ENCODE data around the gene CFAP210.
"Not testable (repeated sequence)": the region's sequence is repeated elsewhere in the genome, so short reads cannot be mapped to it uniquely, and the experiment has no call there.

CFAP210 gene

GRCh38 chr2:169670937-169671336, 23.3 kb downstream of the CFAP210 start:
- no peak for DNase-seq

GRCh38 chr2:169670215-169670651, 24.0 kb downstream of the CFAP210 start:
- DNase-seq: no peak

GRCh38 chr2:169667583-169667982, 26.6 kb downstream of the CFAP210 start:
- no peak for DNase-seq

GRCh38 chr2:169664978-169665930, 29.0 kb downstream of the CFAP210 start:
- DNase-seq: no peak

GRCh38 chr2:169664600-169664977, 29.6 kb downstream of the CFAP210 start:
- no peak for DNase-seq

- DNase-seq: no peak
These were observed 31.0 kb downstream of the CFAP210 start for GRCh38 chr2:169663247-169663646.

- no peak for DNase-seq
These were observed 31.5 kb downstream of the CFAP210 start for GRCh38 chr2:169662744-169663143.

GRCh38 chr2:169661265-169661664, 32.9 kb downstream of the CFAP210 start:
- DNase-seq: no peak

- DNase-seq: no peak
These were observed 34.9 kb downstream of the CFAP210 start for GRCh38 chr2:169659320-169659719.

- DNase-seq: no peak
These were observed 35.3 kb downstream of the CFAP210 start for GRCh38 chr2:169658877-169659276.

GRCh38 chr2:169656164-169656563, 38.0 kb downstream of the CFAP210 start:
- DNase-seq: no peak

GRCh38 chr2:169653636-169654035, 40.6 kb downstream of the CFAP210 start:
- no peak for DNase-seq

GRCh38 chr2:169649278-169649677, 44.9 kb downstream of the CFAP210 start:
- DNase-seq: no peak

GRCh38 chr2:169647496-169647895, 46.7 kb downstream of the CFAP210 start:
- DNase-seq: no peak

GRCh38 chr2:169644173-169644572, 50.0 kb downstream of the CFAP210 start:
- no peak for DNase-seq

GRCh38 chr2:169641464-169641863, 52.7 kb downstream of the CFAP210 start:
- DNase-seq: no peak

- DNase-seq: no peak
These were observed 54.1 kb downstream of the CFAP210 start for GRCh38 chr2:169640104-169640503.

- no peak for DNase-seq
These were observed 56.6 kb downstream of the CFAP210 start for GRCh38 chr2:169637620-169638019.

- no peak for DNase-seq
These were observed 57.6 kb downstream of the CFAP210 start for GRCh38 chr2:169636440-169637097.

GRCh38 chr2:169625781-169626180, 68.4 kb downstream of the CFAP210 start:
- DNase-seq: no peak

GRCh38 chr2:169623235-169623634, 71.0 kb downstream of the CFAP210 start:
- no peak for DNase-seq

- no peak for DNase-seq
These were observed 73.7 kb downstream of the CFAP210 start for GRCh38 chr2:169620509-169620908.

GRCh38 chr2:169619946-169620345, 74.3 kb downstream of the CFAP210 start:
- DNase-seq: no peak

GRCh38 chr2:169615982-169616381, 78.2 kb downstream of the CFAP210 start:
- not testable (repeated sequence) for DNase-seq
